ENCODE data around the gene ASTN2.

The ASTN2 gene

DNA sequence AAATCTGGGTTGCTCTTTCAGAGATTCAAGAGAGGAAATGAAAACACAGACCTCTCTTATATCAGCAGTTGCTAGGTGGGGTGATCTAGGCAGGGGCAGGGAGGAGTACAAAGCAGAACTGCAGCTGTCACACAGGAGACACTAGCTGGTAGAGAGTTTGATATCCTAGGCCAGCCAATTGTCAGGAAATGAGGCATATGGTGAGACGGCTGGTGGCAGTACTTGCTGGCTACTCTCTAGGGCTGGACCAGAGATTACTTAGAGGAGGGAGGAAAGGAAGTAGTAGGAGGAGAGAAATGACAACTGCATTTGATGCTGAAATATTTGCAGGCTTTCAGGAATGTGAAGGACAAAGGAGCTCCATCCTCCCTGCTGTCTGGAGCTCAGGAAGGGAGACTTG is 614.0 kb downstream of the ASTN2 start:
- no peak for DNase-seq (ENCODE audit: low read depth)

DNA sequence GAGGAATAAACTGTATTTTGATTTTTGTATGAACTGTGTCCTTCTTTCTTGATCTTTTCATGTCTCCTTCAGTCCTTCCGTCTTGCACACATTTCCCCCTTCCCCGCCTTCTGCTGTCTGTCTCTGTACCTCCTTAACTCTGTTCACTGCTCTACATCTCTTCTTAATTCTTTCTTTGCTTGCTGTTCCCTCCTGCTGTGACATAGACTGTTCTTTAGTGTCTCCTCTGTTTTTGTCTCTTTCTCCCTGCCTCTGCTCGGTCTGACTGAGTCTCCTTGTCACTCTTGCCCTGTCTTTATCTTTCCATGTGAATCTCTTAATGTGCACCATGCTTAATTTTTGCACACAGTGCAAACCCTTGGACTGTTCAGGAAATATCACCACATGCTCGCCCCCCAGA is 614.8 kb downstream of the ASTN2 start:
- no peak for DNase-seq (ENCODE audit: low read depth)

DNA sequence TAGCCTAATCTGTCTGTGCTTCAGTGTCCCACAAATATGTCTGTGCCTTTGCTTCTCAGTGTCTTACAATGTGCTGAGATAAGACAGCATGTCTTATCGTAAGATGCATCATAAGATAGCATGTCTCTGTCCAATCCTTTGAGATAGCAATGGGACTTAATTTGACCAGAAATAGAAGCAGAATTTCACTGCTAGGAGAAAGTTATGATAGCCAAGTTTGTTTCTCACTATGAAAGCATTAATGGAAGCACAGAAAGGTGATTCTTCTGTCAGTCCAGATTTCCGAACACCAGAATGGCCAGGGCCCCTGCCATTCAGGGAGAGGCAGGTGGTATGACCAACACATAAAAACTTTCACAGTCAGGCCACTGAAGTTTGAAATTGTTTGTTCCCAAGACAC is 616.3 kb downstream of the ASTN2 start:
- DNase-seq (ENCODE audit: low read depth): no peak

DNA sequence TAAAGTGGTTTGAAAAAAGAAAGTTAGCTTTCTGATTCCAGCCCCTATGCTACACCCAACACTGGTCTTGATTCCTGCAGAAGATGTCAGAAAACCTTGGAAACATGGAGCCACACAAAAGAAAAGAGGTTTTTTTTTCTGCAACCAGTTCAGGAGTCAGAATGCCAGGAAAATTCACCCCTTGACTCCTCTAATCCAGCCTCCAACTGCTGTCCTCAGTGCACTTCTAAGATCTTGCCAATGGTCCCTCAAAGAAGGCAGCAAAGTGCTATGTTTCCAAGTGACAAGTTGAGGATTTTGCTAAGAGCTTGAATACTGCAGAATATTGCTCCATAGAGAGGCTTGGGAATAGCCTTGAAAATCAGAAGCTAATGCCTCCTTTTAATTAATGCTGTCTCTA is 617.6 kb downstream of the ASTN2 start:
- DNase-seq (ENCODE audit: low read depth): no peak

DNA sequence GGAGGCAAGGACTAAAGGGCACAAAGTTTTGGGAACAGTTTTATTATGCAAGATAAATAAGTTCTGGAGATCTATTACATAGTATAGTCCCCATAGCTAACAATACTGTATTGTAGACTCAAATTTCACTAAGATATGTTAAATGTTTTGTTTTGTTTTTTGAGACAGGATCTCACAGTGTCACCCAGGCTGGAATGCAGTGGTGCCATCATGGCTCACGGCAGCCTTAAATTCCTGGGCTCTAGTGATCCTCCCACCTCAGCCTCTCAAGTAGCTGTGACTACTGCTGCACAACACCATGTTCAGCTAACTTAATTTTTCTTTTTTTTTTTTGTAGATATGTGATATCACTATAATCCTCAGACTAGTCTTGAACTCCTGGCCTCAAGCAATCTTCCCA is 618.2 kb downstream of the ASTN2 start:
- DNase-seq (ENCODE audit: low read depth): no peak

DNA sequence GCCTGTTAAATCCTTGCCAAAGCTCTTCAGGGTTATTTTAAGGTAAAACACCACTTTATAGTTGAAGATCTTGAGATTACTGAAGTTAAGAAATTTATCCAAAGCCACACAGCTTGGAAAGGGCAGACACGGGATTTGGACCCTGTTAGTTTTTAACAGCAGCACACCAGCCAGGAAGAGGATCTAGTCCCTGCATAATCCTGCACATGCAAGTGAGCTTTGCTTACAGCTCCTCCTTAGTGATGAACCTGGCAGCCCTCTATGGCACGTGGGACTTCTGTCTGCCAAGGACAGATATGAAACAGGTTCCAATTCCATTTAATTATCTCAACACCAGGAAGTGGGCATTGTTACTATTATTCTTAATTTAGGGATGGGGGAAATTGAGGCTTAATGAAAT is 619.0 kb downstream of the ASTN2 start:
- no peak for DNase-seq (ENCODE audit: low read depth)

DNA sequence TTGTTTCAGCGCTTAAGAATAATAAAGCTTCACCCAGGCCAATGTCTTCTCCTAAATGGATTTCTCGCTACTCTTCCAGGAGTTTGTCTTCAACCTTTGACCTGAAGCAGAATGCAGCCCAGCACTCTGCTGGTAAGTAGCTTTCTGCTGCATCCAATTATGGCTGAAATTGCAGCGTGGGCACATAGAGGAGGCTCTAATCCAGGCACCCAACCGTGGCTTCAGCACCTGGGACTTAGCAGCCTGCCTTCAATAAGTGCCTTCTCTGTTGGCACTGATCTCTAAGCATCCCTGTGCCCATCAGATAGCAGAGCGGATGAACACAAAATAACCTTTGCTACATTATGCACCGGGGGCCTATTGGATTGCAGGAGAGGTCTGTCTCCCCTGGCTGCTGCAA is 622.6 kb downstream of the ASTN2 start:
- no peak for DNase-seq (ENCODE audit: low read depth)

DNA sequence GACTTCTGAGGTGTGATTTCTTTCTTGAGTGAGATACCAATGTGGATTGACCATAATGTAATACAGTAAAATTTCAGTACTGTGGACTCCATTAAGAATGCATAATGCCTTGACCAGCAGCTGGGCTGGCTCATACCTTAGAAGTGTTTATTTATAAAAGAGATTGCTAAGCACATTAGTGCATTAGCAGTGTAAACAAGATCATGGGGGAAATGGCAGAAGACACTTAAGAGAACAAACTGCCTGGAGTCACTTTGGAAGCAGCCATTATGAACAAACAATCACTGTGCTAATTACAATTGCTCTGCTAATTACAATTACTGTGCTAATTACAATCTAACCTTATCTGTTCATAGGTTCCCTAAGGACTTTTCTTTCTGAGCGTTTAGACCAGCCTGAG is 623.5 kb downstream of the ASTN2 start:
- no peak for DNase-seq (ENCODE audit: low read depth)

DNA sequence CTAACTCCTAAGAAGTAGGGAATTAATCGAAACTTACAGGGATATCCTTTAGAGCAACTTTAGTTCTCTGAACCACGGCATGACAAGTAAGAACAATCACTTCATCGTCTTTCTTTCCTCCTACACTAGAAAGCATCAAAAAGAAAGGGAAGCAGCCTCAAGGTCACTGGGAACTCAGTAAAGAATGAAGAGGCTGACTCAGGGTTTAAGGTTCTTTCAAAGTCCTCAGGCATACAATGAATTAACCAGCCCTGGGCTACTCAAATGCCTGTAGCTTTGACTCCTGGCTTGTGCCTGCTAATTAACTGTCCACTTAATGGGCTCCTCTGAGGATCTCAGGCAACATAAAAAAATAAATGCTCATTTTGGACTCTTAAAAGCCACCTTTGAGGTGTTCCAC is 625.8 kb downstream of the ASTN2 start:
- DNase-seq (ENCODE audit: low read depth): no peak

DNA sequence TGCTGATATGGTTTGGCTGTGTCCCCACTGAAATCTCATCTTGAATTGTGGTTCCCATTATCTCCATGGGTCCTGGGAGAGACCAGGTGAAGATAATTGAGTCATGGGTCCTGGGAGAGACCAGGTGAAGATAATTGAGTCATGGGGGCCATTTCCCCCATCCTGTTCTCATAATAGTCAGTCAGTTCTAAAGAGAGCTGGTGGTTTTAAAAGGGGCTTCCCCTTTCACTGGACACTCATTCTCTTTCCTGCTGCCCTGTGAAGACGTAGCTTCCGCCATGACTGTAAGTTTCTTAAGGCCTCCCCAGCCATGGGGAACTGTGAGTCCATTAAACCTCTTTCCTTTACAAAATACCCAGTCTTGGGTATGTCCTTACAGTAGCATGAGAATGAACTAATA is 628.1 kb downstream of the ASTN2 start:
- DNase-seq (ENCODE audit: low read depth): no peak

DNA sequence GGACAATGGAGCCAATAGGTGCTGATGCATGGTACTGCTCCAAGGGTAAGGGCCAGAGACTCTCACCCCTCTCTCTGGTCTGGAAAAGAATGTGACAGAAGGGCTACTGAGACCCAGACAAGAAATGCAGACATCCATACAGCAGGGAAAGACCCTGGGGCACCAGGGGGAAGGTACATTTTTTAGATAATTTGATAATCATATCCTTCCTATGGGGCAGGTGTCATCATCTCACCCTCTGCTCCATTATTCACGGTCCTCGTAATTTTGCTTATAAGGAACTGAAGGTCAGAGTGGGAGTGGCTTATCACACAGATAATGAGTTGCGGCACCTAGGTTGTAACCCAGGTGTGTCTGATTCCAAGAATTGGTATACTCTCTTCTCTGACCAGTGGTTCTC is 637.7 kb downstream of the ASTN2 start:
- DNase-seq (ENCODE audit: low read depth): no peak

DNA sequence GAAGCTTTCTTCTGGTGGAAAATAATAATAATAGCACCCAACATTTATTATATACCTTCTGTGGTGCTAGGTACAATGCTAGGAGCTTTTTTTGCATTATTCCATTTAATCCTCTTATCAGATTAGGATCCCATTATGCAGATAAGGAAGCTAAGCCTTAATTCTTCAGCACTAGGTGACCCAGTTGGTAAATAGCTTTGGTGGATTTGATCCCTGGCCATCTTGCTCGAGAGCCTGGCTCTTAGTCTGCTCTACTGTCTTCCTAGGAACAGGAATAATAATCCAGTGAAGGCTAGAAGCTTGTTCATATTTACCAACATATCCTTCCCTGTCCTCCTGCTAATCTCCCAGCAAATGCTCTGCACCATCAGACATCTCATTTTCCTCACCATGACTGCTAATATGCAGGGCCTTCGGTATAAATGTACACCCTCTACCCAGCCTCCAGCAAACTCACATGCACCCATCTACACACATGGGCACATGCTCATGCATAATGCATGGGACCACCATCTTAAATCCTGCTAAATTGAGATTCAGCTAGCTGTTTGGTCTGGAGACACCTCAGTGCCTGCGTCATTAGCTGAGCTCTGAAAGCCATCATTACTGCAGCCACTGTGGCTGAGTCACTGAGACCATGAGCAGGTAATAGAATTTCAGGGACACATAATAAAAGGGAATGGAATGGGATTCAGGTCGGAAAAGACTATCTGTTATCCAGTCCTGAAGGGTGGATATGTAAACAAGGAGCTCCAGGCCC is 640.3 kb downstream of the ASTN2 start:
- DNase-seq (ENCODE audit: low read depth): no peak

DNA sequence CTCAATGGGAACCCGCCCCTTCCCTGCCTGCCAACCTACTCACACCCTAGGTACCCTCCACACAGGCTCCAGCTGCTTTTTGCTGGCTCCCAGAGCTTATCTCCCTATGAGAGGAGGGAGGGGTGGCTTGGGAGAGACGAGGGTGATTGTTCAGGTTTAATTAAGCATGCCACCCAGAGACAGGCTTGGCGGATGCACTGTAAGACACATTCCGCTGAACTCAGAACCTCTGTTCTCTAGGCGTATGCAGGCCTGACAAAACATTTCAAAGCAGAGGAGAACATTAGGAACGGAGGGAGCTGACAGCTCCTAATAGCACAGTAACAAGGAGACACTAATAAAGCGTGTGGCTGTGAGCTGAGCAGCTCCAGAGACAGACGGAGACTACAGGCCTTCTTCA is 647.6 kb downstream of the ASTN2 start:
- no peak for DNase-seq (ENCODE audit: low read depth)

DNA sequence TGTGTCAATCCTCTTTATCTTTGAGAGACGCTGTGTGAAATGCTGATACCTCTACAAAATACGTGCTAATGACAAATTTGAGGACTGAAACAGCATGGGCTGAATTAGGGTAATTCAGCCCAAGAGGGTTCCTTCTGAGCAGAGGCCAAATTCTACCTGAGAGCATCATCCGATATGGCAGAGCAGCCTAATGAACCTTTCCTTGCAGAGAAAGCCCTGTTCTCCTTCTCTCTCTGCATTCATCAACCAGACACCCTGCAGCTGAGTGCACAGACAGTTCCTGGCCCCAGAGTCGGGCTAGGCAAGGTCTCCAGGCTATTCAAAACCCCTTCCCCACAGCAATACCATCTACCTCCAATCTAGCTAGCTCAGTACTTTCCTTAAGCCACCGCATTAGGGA is 649.8 kb downstream of the ASTN2 start:
- DNase-seq (ENCODE audit: low read depth): no peak

DNA sequence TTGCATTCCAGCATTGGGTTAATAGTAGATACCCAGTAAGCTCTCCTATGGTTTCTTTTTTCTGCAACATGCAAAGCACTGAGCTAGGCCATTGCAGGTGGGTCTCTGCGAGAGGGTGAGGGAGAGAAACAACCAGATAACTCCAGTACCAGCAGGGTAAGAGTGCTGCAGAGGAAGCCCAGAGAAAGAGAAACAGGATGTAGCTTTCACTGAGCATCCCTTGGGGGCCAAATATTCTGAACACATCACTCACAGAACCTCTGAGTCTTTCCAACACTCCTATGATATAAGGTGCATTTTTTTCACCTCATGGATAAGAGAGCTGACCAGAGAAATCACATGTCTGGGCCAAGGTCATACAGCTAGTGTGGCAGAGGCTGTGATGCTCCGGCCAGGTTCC is 651.1 kb downstream of the ASTN2 start:
- no peak for DNase-seq (ENCODE audit: low read depth)

DNA sequence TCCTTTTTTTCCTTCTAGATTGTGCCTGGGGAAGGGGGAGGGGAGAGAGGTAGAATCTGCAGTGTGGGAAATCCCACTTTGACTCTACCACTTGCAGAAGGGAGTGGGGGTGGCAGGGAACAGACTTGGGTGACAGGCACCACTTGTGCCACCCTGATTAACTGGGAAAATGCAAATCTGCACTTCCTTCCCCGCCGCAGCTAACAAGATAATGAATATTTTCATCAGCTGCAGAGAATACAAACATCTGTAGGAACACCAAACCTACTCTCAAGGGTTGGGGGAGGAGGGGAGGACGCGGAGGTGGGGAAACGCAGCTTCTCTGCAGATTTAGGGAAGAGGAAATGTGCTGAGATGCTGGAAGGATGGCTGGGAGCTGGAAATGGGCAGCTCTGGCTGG is 654.2 kb downstream of the ASTN2 start:
- DNase-seq (ENCODE audit: low read depth): no peak

DNA sequence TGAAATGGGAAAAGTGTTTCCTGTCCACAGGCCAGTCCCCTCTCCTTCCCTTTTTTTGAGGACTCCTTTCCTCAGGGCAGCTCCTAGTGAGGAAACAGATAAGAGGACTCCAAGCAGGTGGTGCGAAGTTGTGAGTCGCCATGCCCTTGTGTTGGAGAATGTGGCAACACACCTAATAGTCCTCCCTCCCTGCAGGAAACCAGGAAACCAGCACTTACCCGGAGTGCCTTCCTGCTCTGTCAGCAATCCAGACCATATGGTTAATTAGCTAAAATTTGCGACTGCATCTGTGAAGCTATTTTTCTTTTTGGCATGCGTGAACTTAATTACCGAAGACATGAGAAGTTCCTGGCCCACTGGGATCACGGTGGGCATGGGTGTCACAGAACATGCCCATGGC is 657.8 kb downstream of the ASTN2 start:
- DNase-seq (ENCODE audit: low read depth): no peak

DNA sequence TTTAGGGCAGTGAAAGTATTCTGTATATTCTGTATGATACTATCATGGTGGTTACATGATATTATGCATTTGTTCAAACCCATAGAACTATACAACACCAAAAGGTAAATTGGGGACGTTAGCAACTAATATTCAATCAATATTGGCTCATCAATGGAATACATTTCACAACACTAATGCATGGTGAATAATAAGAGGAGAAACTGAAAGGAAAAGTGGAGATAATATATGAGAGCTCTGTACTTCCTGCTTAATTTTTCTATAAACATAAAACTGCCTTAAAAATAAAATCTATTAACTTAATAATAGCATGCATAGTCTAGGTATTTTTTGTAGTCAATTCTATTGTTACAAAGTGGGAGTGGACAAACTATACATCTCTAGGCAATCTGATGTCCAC is 661.5 kb downstream of the ASTN2 start:
- DNase-seq (ENCODE audit: low read depth): no peak

DNA sequence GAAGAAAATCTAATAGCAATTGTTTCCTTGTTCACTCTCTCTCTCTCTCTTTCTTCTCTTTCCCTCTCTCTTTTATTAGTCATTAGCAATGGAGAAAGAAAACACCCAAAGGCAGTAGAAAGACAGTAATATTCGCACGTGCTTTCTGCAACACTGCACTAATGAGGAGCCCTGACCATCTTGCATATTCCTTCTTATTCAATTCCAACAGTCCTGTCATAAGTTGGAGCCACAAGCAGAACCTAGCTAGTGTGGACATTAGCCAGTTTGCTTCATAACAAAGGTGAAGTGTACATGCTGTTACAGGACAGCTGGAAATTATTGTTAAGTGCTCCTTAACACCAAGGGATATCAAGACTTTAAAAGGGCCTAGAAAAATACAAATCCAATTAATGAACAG is 664.3 kb downstream of the ASTN2 start:
- DNase-seq (ENCODE audit: low read depth): no peak

DNA sequence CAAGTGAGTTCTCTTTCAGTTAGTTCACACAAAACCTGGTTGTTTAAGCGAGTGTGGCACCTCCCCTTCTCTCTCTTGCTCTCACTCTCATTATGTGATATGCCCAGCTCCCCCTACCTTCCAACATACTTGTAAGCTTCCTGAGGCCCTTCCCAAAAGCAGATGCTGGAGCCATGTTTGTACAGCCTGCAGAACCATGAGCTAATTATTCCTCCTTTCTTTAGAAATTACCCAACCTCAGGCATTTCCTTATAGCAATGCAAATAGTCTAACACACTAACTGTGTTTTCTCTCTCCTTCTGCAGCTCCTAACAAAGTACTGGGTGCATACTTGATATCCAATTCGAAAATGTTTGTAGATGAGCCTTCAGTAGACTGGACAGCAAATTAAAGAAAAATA is 665.1 kb downstream of the ASTN2 start:
- no peak for DNase-seq (ENCODE audit: low read depth)

DNA sequence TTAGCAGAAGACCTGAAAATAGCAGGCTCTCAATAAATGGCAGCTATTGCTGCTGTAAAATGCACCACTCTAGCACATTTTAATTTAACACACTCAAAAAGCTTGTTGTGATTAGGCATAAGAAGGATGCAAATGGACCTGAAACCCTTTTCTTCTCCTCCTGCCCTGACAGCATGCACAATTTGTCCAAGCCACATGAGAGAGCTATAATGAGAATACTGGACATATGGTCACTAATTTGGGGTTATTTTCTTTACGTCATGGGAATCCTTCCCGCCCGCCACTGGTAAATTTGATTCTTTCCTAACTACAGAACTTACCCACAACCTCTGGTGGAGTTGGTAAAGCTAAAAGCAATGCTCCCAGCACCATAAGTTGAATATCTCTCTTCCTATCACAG is 665.7 kb downstream of the ASTN2 start:
- DNase-seq (ENCODE audit: low read depth): no peak

DNA sequence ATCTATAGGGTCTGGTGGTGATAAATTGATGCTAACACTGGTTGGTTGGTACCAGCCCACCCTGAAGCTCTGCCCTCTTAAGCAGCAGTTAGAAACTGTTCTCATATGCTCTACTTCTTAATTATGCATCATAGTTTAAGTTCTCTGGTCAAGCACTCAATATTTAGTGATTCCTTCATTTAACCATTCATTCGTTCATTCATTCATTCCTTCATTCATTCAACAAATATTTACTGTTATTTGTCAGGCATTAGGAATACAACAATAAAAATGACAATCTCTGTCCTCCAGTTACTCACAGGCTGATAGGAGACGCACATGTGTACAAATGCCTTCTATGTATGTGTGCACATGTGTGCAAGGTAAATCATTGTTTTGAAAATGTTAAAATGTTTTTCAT is 673.1 kb downstream of the ASTN2 start:
- DNase-seq (ENCODE audit: low read depth): no peak

DNA sequence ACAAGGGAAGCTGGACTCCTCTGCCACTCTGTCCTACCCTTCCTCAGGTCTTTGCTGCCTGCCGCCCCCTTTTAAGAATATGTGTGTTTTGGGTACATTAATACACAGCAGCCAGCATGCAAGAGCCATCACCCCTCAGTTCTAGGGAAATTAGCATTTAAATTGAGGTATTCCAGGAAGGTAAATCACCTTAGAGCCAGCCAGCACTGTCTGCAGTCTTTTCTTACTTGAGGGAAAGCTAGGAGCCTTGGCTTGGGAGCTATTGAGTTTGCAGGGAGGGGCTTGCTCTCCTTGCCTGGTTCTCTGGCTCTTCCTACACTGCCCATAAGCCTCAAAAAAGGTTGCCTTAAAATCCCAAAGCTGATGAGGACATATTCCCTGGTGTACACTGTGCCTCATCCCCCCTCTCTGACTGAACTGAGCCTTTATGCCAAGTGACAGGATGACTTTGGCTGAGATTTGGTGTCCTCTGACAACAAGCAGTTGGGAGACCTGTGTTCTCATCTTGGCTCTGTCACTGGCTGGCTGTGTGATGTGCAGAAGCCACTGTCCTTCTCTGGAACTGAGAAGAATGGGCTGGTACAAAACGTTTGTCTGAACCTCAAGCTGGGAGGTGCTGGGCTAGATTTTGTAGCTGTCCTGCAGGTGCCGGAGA is 673.6 kb downstream of the ASTN2 start:
- DNase-seq (ENCODE audit: low read depth): no peak

DNA sequence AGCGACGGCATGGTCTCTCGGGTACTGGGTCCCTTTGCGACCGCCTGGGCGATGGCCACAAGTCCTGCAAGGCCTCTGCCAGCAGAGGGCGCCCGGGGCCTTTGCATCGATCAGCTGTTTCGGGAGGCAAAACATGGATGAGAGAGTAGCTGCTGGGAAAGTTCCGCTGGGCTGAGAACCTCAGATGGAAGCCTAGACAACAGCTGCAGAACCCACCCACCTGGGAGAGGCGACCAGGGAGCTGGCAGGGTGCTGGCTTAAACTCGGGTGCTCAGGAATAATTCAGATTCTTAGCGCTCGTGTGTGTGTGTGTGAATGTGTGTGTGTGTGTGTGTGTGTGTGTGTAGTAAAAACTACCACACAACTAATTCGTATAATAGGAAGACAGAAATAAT is 677.7 kb downstream of the ASTN2 start:
- DNase-seq (ENCODE audit: low read depth): peak; percentile 16

Data from stimulated activated CD8-positive, alpha-beta memory T cell treated with anti-CD3 and anti-CD28 coated beads, Interleukin-4, amount 100 ng/mL, for 24 hours (primary cell).